GM12891 (cell line): ENCODE measurements around the gene STOX2.

Experiments used
- PAX5 ChIP-seq: IDR thresholded peaks from 2 replicates; pipeline ENCODE4 v1.6.1; 2011; ENCODE audit warnings: low read length, moderate library complexity, mild to moderate bottlenecking; ENCODE audit not compliant: insufficient read depth, severe bottlenecking
- POLR2A ChIP-seq: IDR thresholded peaks from 2 replicates; pipeline ENCODE4 v1.6.1; 2011; ENCODE audit warnings: low read depth, low read length, control low read depth
- POLR2AphosphoS5 ChIP-seq: IDR thresholded peaks from 2 replicates; pipeline ENCODE4 v1.6.1; 2011; ENCODE audit warnings: low read depth, low read length, control low read depth
- SPI1 ChIP-seq: IDR thresholded peaks from 2 replicates; pipeline ENCODE4 v1.6.1; 2011; ENCODE audit warnings: low read depth, low read length, control low read depth
- TAF1 ChIP-seq: IDR thresholded peaks from 2 replicates; pipeline ENCODE4 v1.6.1; 2011; ENCODE audit warnings: low read depth, low read length, control low read depth

DNA sequence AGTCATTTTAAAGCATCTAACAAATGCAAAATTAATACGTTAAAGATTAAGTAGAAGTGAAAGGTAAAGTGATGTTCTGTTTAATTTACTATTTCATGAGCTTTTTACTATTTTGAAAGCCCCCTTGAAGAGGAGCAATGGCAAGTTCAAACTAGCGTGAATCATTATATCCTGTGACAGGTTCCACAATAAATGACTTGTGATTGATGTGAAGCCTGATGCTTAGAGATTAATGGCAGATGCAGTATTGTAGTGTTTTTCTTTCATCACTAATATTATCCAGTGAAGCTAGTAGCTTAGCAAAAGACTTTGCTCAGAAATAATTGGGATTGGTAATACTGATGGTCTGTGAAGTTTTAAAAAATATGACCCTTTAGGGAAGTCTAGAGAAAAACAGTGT, 57.3 kb downstream of the STOX2 start:
- no peak for TF ChIP-seq POLR2AphosphoS5
- TF ChIP-seq POLR2A, result no peak
- TF ChIP-seq PAX5, result no peak
- TF ChIP-seq TAF1, result no peak
- TF ChIP-seq SPI1, result no peak
